IMR-90 (cell line): Measurements from ENCODE around the gene OR52E5.

ENCODE experiments used
- BHLHE40 ChIP-seq: fragments of 150-350 bp; IDR thresholded peaks from 2 replicates; pipeline ENCODE4 v1.6.1; 2016; ENCODE audit warnings: mild to moderate bottlenecking, low read depth, low read length
- CEBPB ChIP-seq: IDR thresholded peaks from 2 replicates; pipeline ENCODE4 v1.6.1; 2012; ENCODE audit warnings: low read depth, low read length, improper control_type of control experiment
- CHD1 ChIP-seq: IDR thresholded peaks from 2 replicates; pipeline ENCODE4 v1.6.1; 2012; ENCODE audit warnings: low read depth, low read length, improper control_type of control experiment
- CTCF ChIP-seq: conservative IDR thresholded peaks from 2 replicates; pipeline ENCODE4 v1.5.1; 2012; ENCODE audit warnings: mild to moderate bottlenecking, low read depth, low read length, improper control_type of control experiment
- ELK1 ChIP-seq: fragments of 150-350 bp; IDR thresholded peaks from 2 replicates; pipeline ENCODE4 v1.6.1; 2016; ENCODE audit warnings: low read depth, mild to moderate bottlenecking, low read length, moderate library complexity, borderline replicate concordance
- FOS ChIP-seq: fragments of 150-350 bp; IDR thresholded peaks from 2 replicates; pipeline ENCODE4 v1.6.1; 2016; ENCODE audit warnings: low read depth, low read length
- MAFK ChIP-seq: IDR thresholded peaks from 2 replicates; pipeline ENCODE4 v1.6.1; 2012; ENCODE audit warnings: low read depth, low read length, improper control_type of control experiment
- MXI1 ChIP-seq: IDR thresholded peaks from 2 replicates; pipeline ENCODE4 v1.6.1; 2012; ENCODE audit warnings: low read depth, mild to moderate bottlenecking, low read length, moderate library complexity, borderline replicate concordance
- NFE2L2 ChIP-seq: fragments of 150-350 bp; IDR thresholded peaks from 2 replicates; pipeline ENCODE4 v1.6.1; 2016; ENCODE audit warnings: low read depth, mild to moderate bottlenecking, low read length
- POLR2A ChIP-seq: IDR thresholded peaks from 2 replicates; pipeline ENCODE4 v1.6.1; 2012; ENCODE audit warnings: mild to moderate bottlenecking, low read depth, low read length
- RAD21 ChIP-seq: IDR thresholded peaks from 2 replicates; pipeline ENCODE4 v1.6.1; 2012; ENCODE audit warnings: low read length, improper control_type of control experiment
- RFX5 ChIP-seq: IDR thresholded peaks from 2 replicates; pipeline ENCODE4 v1.8.0; 2012; ENCODE audit warnings: low read depth, mild to moderate bottlenecking, low read length, moderate library complexity
- SMC3 ChIP-seq: fragments of 150-350 bp; IDR thresholded peaks from 2 replicates; pipeline ENCODE4 v1.6.1; 2016; ENCODE audit warnings: low read depth, mild to moderate bottlenecking, antibody characterized with exemption, low read length, moderate library complexity
- USF2 ChIP-seq: fragments of 150-350 bp; IDR thresholded peaks from 2 replicates; pipeline ENCODE4 v1.6.1; 2017; ENCODE audit warnings: mild to moderate bottlenecking, antibody characterized with exemption, low read length, low read depth

GRCh38 chr11:5878564-5878963 is 14.4 kb upstream of the OR52E5 start:
- TF ChIP-seq USF2 (no peak), CTCF (no peak), MXI1 (no peak), MAFK (no peak), NFE2L2 (no peak), BHLHE40 (no peak), RAD21 (no peak), ELK1 (no peak), CHD1 (no peak), POLR2A (no peak), RFX5 (no peak), FOS (no peak), SMC3 (no peak), CEBPB (no peak)
